HepG2 (cell line): ENCODE measurements around the gene WNT1. TPM values are rescaled to one million over a fixed set of nuclear protein-coding genes. Genes with fewer than 3 reads are reported as not detected.

Experiments
- BCL6 ChIP-seq: IDR thresholded peaks from 2 replicates; pipeline ENCODE4 v1.6.1; 2016; ENCODE audit warnings: missing genetic modification reagents, missing compliant biosample characterization
- CSRNP2 ChIP-seq: sonication (generic); formaldehyde crosslinking; conservative IDR thresholded peaks from 2 replicates; pipeline ENCODE4 v1.8.0; 2022; ENCODE audit warnings: low read depth, missing genetic modification reagents
- HHEX ChIP-seq: IDR thresholded peaks from 2 replicates; pipeline ENCODE4 v1.6.1; 2016; ENCODE audit warnings: control low read depth
- KLF16 ChIP-seq, 2 experiments: sonication (generic) in 1 of 2; formaldehyde crosslinking in 1 of 2; IDR thresholded peaks; 2 replicates each; pipeline versions ENCODE4 v1.6.1 to v1.8.0; 2016 to 2023; ENCODE audit warnings: missing genetic modification reagents in 2 of 2, missing compliant biosample characterization in 1 of 2
- MED13 ChIP-seq: sonication (generic); formaldehyde crosslinking; IDR thresholded peaks from 2 replicates; pipeline ENCODE4 v1.5.0; 2020; ENCODE audit warnings: missing genetic modification reagents
- MYC ChIP-seq: sonication (generic); formaldehyde crosslinking; IDR thresholded peaks from 2 replicates; pipeline ENCODE4 v1.9.0; 2021; ENCODE audit warnings: missing genetic modification reagents, borderline replicate concordance
- NR2C2 ChIP-seq: sonication (generic); formaldehyde crosslinking; IDR thresholded peaks from 2 replicates; pipeline ENCODE4 v1.4.0; 2020; ENCODE audit warnings: missing genetic modification reagents, mild to moderate bottlenecking, moderate library complexity, borderline replicate concordance
- NR2F1 ChIP-seq, 2 experiments: fragments of 450-650 bp in 1 of 2; formaldehyde crosslinking in 1 of 2; IDR thresholded peaks; 2 replicates each; pipeline versions ENCODE4 v1.5.0 to v1.6.1; 2016 to 2020; ENCODE audit warnings: mild to moderate bottlenecking in 1 of 2, missing compliant biosample characterization in 1 of 2, missing genetic modification reagents in 1 of 2, moderate library complexity in 1 of 2
- RELA ChIP-seq: sonication (generic); formaldehyde crosslinking; IDR thresholded peaks from 2 replicates; pipeline ENCODE4 v1.4.0; 2020; ENCODE audit warnings: missing genetic modification reagents
- SALL2 ChIP-seq: sonication (generic); formaldehyde crosslinking; IDR thresholded peaks from 2 replicates; pipeline ENCODE4 v1.8.1; 2023; ENCODE audit warnings: mild to moderate bottlenecking, missing genetic modification reagents, inconsistent platforms
- SP1 ChIP-seq, 2 experiments: fragments of 450-650 bp in 1 of 2; sonication (generic) in 1 of 2; formaldehyde crosslinking in 1 of 2; IDR thresholded peaks; 2 replicates each; pipeline versions ENCODE4 v1.4.0 to v1.6.1; 2016 to 2020; ENCODE audit warnings: missing genetic modification reagents in 1 of 2
- STAT5B ChIP-seq: sonication (generic); formaldehyde crosslinking; IDR thresholded peaks from 2 replicates; pipeline ENCODE4 v1.4.0; 2020; ENCODE audit warnings: missing genetic modification reagents
- YEATS2 ChIP-seq: sonication (generic); formaldehyde crosslinking; IDR thresholded peaks from 2 replicates; pipeline ENCODE4 v1.4.0; 2020; ENCODE audit warnings: missing genetic modification reagents, borderline replicate concordance
- ZBTB46 ChIP-seq: sonication (generic); formaldehyde crosslinking; IDR thresholded peaks from 2 replicates; pipeline ENCODE4 v1.4.0; 2020; ENCODE audit warnings: mild to moderate bottlenecking, missing genetic modification reagents, borderline replicate concordance
- ZNF136 ChIP-seq: sonication (generic); formaldehyde crosslinking; IDR thresholded peaks from 2 replicates; pipeline ENCODE4 v1.8.1; 2022; ENCODE audit warnings: low read depth, mild to moderate bottlenecking, moderate library complexity, missing genetic modification reagents
- ZNF331 ChIP-seq: sonication (generic); formaldehyde crosslinking; IDR thresholded peaks from 2 replicates; pipeline ENCODE4 v1.4.0; 2020; ENCODE audit warnings: missing genetic modification reagents
- ZNF501 ChIP-seq: sonication (generic); formaldehyde crosslinking; IDR thresholded peaks from 2 replicates; pipeline ENCODE4 v1.5.1; 2020; ENCODE audit warnings: mild to moderate bottlenecking, moderate library complexity, missing genetic modification reagents
- ZNF547 ChIP-seq: sonication (generic); formaldehyde crosslinking; IDR thresholded peaks from 2 replicates; pipeline ENCODE4 v1.5.1; 2020; ENCODE audit warnings: mild to moderate bottlenecking, missing genetic modification reagents
- ZNF777 ChIP-seq: sonication (generic); formaldehyde crosslinking; IDR thresholded peaks from 2 replicates; pipeline ENCODE4 v1.4.0; 2020; ENCODE audit warnings: missing genetic modification reagents
- polyA plus RNA-seq, 8 experiments: library from polyadenylated mRNA; depleted of rRNA in 3 of 8; stranded (reverse) in 7 of 8; unstranded in 1 of 8; fragments of >200 nt; fragmentation: Illumina TruSeq in 4 of 8; extraction: Trizol in 4 of 8; gene quantifications; 2 replicates each; pipeline versions ENCODE4 v1.2.1 to v1.2.3, GENCODE V29; 2011 to 2016; ENCODE audit warnings: low read depth in 4 of 8, missing spikeins in 1 of 8, mixed read lengths in 1 of 8; ENCODE audit not compliant: insufficient read depth in 1 of 8
- total RNA-seq, 5 experiments: library from RNA; depleted of rRNA; stranded (reverse); fragments of >200 nt; fragmentation: Illumina TruSeq; extraction: Trizol; gene quantifications; 2 replicates each; pipeline ENCODE4 v1.2.3, GENCODE V29; 2016; ENCODE audit warnings: low read depth in 1 of 5
- TF ChIP-seq, protein P1 (sequence below): sonication (generic); formaldehyde crosslinking; IDR thresholded peaks from 2 replicates; pipeline ENCODE4 v1.9.0; 2021; ENCODE audit warnings: missing genetic modification reagents, borderline replicate concordance
- TF ChIP-seq, protein P2 (sequence below): sonication (generic); formaldehyde crosslinking; IDR thresholded peaks from 2 replicates; pipeline ENCODE4 v1.4.0; 2020; ENCODE audit warnings: missing genetic modification reagents

WNT1 gene
- total and polyA plus RNA-seq, 2 of the 13 experiments (the other 11 are each of a cell fraction or from before 2014, with no cell fraction given) = not detected

DNA sequence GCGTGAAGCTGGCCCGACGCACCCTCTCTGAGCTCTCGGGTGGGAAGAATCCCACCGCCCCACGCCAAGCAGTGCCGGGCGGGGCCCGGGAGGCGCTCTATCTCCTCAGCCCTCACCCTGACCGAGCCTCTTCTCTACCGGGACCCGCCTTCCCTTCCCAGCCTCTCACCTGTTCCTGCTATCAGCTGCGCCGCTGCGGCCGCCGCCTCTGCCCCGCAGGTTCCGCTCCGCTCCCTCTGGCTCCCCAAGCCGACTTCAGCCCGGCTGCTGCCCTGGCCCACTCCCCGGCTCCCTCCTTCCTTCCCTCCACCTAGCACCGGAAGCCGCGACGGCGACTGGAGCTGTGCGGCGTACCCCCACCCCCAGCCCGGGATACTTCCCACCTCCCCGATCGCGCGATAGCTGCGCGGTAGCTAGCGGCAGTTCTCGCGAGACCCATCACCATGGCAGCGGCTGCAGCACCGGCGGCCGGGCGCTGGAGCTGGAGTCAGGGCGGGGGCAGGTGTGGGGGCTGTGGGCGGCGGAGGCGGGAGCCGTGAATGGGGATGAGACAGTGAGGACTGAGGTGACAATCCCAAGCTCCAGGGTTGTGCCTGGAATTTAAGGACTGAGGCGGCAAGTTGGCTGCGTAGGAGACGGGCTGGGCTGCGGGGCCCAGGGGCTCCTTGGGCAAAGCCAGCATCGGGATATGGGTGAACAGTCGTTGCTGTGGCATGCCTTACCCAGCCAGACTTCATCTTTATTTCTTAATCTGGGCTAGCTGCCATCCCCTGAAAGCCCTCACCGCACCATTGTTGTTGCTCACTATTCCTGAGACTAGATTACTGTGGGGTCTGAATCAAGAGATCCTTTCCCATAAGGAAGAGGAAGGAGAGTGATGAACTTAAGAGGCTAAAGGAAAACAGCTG lies 20.7 kb upstream of the WNT1 start, which contains the start of gene ARF3 (continued):
- TF ChIP-seq CSRNP2 (CRISPR knock-in tag) = 0 out of 2 replicates have a peak, but pooled peaks have one; percentile 61
- no peak for TF ChIP-seq STAT5B (CRISPR knock-in tag)
- peak; percentile 87 for TF ChIP-seq ZNF501 (CRISPR knock-in tag)
- TF ChIP-seq MED13 (CRISPR knock-in tag) = no peak; the same call in 1 of the 2 replicates
- TF ChIP-seq ZNF331 (CRISPR knock-in tag) = peak; percentile 54; the same call in 1 of the 2 replicates
- TF ChIP-seq ZNF777 = peak; percentile 73
- TF ChIP-seq, protein P1, sequence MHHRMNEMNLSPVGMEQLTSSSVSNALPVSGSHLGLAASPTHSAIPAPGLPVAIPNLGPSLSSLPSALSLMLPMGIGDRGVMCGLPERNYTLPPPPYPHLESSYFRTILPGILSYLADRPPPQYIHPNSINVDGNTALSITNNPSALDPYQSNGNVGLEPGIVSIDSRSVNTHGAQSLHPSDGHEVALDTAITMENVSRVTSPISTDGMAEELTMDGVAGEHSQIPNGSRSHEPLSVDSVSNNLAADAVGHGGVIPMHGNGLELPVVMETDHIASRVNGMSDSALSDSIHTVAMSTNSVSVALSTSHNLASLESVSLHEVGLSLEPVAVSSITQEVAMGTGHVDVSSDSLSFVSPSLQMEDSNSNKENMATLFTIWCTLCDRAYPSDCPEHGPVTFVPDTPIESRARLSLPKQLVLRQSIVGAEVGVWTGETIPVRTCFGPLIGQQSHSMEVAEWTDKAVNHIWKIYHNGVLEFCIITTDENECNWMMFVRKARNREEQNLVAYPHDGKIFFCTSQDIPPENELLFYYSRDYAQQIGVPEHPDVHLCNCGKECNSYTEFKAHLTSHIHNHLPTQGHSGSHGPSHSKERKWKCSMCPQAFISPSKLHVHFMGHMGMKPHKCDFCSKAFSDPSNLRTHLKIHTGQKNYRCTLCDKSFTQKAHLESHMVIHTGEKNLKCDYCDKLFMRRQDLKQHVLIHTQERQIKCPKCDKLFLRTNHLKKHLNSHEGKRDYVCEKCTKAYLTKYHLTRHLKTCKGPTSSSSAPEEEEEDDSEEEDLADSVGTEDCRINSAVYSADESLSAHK (CRISPR knock-in tag) = 0 out of 2 replicates have a peak, but pooled peaks have one; percentile 46
- TF ChIP-seq SALL2 (CRISPR knock-in tag) = peak; percentile 19; the same call in 1 of the 2 replicates
- no peak for TF ChIP-seq RELA (CRISPR knock-in tag)
- TF ChIP-seq YEATS2 = peak; percentile 93
- TF ChIP-seq, protein P2, sequence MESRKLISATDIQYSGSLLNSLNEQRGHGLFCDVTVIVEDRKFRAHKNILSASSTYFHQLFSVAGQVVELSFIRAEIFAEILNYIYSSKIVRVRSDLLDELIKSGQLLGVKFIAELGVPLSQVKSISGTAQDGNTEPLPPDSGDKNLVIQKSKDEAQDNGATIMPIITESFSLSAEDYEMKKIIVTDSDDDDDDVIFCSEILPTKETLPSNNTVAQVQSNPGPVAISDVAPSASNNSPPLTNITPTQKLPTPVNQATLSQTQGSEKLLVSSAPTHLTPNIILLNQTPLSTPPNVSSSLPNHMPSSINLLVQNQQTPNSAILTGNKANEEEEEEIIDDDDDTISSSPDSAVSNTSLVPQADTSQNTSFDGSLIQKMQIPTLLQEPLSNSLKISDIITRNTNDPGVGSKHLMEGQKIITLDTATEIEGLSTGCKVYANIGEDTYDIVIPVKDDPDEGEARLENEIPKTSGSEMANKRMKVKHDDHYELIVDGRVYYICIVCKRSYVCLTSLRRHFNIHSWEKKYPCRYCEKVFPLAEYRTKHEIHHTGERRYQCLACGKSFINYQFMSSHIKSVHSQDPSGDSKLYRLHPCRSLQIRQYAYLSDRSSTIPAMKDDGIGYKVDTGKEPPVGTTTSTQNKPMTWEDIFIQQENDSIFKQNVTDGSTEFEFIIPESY (CRISPR knock-in tag) = no peak
- peak in 1 of 2 experiments; percentile 74; a peak in 2 of 4 replicates for TF ChIP-seq KLF16 (CRISPR knock-in tag; IDR thresholded peaks at IDR 0.05)
- TF ChIP-seq HHEX (CRISPR knock-in tag) = no peak
- peak; percentile 26; the same call in 1 of the 2 replicates for TF ChIP-seq BCL6 (CRISPR knock-in tag)
- TF ChIP-seq SP1 (IDR thresholded peaks at IDR 0.05) = peak; percentile 90
- TF ChIP-seq SP1 (CRISPR knock-in tag; IDR thresholded peaks at IDR 0.05) = no peak
- TF ChIP-seq ZBTB46 (CRISPR knock-in tag) = 0 out of 2 replicates have a peak, but pooled peaks have one; percentile 7
- peak; percentile 31; the same call in 1 of the 2 replicates for TF ChIP-seq NR2C2 (CRISPR knock-in tag)
- TF ChIP-seq ZNF547 (CRISPR knock-in tag) = 0 out of 2 replicates have a peak, but pooled peaks have one; percentile 12
- peak; percentile 22; the same call in 1 of the 2 replicates for TF ChIP-seq MYC (CRISPR knock-in tag)
- TF ChIP-seq NR2F1 (CRISPR knock-in tag; IDR thresholded peaks at IDR 0.05) = no peak
- TF ChIP-seq ZNF136 = no peak
